Endothelial cell (in vitro differentiated cells): ENCODE measurements around the gene PLCXD1. TPM values are rescaled to one million over a fixed set of nuclear protein-coding genes. Genes with fewer than 3 reads are reported as not detected.
A peak's percentile ranks its signal among the peaks of the same experiment; 100 is the strongest.

Experiments used
- DNase-seq: peaks from one replicate; pipeline ENCODE4 v3.0.0; 2021; ENCODE audit warnings: low spot score
- H3K27ac Mint-ChIP-seq: one replicate; pipeline ENCODE4 v1.8.0; 2021; ENCODE audit warnings: mixed read lengths, inconsistent platforms; ENCODE audit not compliant: unreplicated experiment
- H3K27me3 Mint-ChIP-seq: one replicate; pipeline ENCODE4 v1.8.0; 2021; ENCODE audit warnings: mild to moderate bottlenecking, moderate library complexity, mixed read lengths, inconsistent platforms; ENCODE audit not compliant: unreplicated experiment
- H3K36me3 Mint-ChIP-seq: one replicate; pipeline ENCODE4 v1.8.0; 2021; ENCODE audit warnings: mild to moderate bottlenecking, low read depth, mixed read lengths, inconsistent platforms; ENCODE audit not compliant: unreplicated experiment
- H3K4me1 Mint-ChIP-seq: one replicate; pipeline ENCODE4 v1.8.0; 2021; ENCODE audit warnings: mild to moderate bottlenecking, mixed read lengths, inconsistent platforms; ENCODE audit not compliant: unreplicated experiment
- H3K4me3 Mint-ChIP-seq: one replicate; pipeline ENCODE4 v1.8.0; 2021; ENCODE audit warnings: mild to moderate bottlenecking, mixed read lengths, inconsistent platforms; ENCODE audit not compliant: unreplicated experiment
- H3K9me3 Mint-ChIP-seq: one replicate; pipeline ENCODE4 v1.8.0; 2021; ENCODE audit warnings: mixed read lengths, inconsistent platforms; ENCODE audit not compliant: unreplicated experiment
- CTCF ChIP-seq: fragments of 200-600 bp; sonication (generic); IDR thresholded peaks from one replicate; pipeline ENCODE4 v1.5.0; 2021; ENCODE audit warnings: antibody characterized with exemption; ENCODE audit not compliant: unreplicated experiment
- total RNA-seq: library from RNA; stranded (reverse); fragmentation: NEBNext Ultra II Directional; extraction: Animal tissue kit (Norgen Biotek cat#: 25700); gene quantifications from one replicate; pipeline ENCODE4 v1.2.1, GENCODE V29; 2021; ENCODE audit not compliant: unreplicated experiment

The PLCXD1 gene
- total RNA-seq, 1 donor from 2014 or later = 21.7 TPM

- no peak for TF ChIP-seq CTCF
- H3K4me3 Mint-ChIP-seq = peak overlapping the region; percentile 91
- peaks cover 14% of the 10 kb centered on the region for H3K4me1 Mint-ChIP-seq
- H3K27me3 Mint-ChIP-seq = peaks cover 12% of the 10 kb centered on the region
- peaks cover 11% of the 10 kb centered on the region for H3K36me3 Mint-ChIP-seq
- H3K27ac Mint-ChIP-seq = peak overlapping the region; percentile 79
- H3K9me3 Mint-ChIP-seq = no peaks in the 10 kb centered on the region
- peak; percentile 82 for DNase-seq
Measured at GRCh38 chrX:283115-283845, 2.1 kb downstream of the PLCXD1 start.

GRCh38 chrX:285076-285677 is 4.0 kb downstream of the PLCXD1 start:
- Mint-ChIP-seq H3K4me3 (peak overlapping the region; percentile 11), H3K4me1 (peaks cover 3% of the 10 kb centered on the region), H3K27me3 (no peaks in the 10 kb centered on the region), H3K36me3 (peaks cover 7% of the 10 kb centered on the region), H3K9me3 (no peaks in the 10 kb centered on the region), H3K27ac (no peak overlapping the region)
- DNase-seq = no peak
- no peak for TF ChIP-seq CTCF

GRCh38 chrX:287670-288069 is 6.5 kb downstream of the PLCXD1 start:
- no peaks in the 10 kb centered on the region for H3K4me1 Mint-ChIP-seq
- no peaks in the 10 kb centered on the region for H3K27me3 Mint-ChIP-seq
- no peak for TF ChIP-seq CTCF
- H3K36me3 Mint-ChIP-seq = peaks cover 7% of the 10 kb centered on the region
- H3K4me3 Mint-ChIP-seq = no peak overlapping the region
- H3K27ac Mint-ChIP-seq = no peak overlapping the region
- H3K9me3 Mint-ChIP-seq = no peaks in the 10 kb centered on the region
- no peak for DNase-seq

GRCh38 chrX:288561-288991 is 7.4 kb downstream of the PLCXD1 start:
- H3K9me3 Mint-ChIP-seq = no peaks in the 10 kb centered on the region
- no peaks in the 10 kb centered on the region for H3K27me3 Mint-ChIP-seq
- H3K27ac Mint-ChIP-seq = no peak overlapping the region
- DNase-seq = no peak
- TF ChIP-seq CTCF = no peak
- H3K4me1 Mint-ChIP-seq = no peaks in the 10 kb centered on the region
- peaks cover 10% of the 10 kb centered on the region for H3K36me3 Mint-ChIP-seq
- H3K4me3 Mint-ChIP-seq = no peak overlapping the region
